HG03575 (cell line): ENCODE results near the gene RESF1.

Experiments used
- ATAC-seq: cut with Tn5 transposase; IDR thresholded peaks from one replicate; pipeline ENCODE4 v1.9.1; 2021; ENCODE audit not compliant: unreplicated experiment, insufficient number of reproducible peaks, low FRiP score; ENCODE audit errors: extremely low read depth

RESF1 gene

DNA sequence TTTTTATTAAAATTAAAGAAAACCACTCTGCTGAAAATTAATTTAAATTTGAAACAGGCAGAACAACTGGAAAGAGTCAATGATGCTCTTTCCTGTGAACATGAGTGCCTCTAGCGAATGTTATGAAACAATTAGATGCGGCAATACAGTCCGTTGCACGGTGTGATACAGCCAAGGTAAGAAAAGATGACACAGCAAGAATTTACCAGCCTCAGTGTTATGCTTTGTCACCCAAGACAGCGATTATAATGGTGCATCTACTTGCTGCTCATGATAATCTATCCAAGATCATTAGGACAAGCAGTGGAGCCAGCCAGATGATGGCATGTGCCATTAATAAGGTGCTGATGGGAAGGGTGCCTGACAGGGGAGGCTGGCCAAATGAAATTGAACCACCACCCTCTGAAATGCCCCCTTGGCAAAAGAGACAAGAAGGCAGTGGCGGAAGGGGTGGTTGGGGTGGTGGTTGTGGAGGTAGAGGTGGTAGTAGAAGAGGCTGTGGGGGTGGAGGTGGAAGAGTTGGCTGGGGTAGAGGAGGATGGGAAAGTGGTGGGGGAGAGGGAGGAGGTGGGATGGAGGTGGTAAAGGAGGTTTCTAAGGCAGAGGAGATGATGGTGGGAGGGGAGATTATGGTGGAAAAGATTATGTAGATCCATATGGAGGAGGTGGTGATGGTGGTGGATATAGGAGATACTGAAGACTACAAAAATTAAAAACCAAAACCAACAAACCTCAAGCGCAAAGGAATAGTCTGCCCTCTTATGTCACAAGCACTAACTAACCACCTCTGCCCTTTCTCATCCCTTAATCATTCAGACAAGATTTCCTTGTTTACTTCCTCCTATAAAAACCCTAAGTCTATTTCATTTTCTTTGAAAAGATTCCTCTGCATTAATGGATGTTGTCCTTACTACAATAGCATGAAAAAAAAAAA, 4.0 kb upstream of the RESF1 start:
- ATAC-seq = no peak

DNA sequence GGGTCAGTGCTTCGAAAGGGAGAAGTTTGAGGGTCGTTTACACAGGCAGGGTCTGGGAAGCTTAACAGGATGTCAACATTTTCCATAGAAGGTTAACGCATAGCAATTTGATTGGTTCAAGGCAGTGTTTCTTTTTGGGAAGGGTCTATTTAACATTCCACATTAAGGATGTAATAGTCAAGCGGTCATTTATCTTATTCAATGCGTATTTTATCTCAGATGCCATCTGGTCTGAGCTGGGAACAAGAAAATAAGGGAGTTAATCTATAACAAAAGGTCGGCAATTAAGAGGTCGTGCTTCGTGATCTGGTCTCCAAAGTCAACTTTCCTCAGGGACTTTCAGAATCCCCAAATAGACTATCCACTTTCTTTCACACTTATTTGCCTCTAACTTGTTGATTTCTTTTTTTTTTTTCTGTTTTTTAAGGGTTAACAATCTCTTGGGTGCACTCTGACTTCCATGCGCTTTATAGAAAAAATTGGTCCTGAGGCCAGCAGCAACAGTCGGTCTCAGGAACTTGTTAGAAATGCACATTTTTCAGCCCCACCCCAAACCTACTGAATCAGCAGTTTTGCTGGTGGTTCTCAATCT, 550 bp upstream of the RESF1 start:
- no peak for ATAC-seq

DNA sequence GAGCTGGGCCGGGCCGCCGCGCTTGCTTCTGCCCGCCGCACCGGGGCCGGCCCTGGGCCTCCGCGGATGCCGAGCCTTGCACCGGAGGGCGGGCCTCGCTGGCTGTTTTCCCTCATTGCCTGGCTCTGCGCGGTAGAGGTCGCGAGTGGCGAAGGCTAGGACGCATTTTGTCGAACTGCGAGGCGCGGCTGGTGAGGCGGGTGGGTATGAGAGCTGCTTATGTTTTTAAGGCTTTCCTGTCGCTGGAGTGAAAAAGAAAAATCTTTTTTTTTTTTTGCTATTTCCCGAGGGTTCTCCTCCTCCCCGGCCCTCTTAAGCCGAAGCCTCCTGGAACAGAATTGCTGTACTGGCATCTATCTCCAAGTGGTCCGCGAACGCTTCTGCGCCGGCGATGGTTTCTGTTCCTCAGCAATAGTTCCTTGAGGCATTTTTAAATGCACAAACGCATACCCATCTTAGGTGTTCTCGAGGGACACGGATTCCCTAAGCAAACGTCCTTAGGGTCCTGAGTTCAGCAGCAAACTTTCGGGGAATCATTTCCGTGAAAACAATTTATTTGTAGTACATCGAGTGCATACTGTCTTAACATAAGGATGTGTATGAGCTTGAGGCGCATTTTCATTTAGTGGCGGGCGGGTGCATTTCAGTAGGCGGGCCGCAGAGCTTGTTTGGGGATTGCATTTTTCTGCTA, 631 bp downstream of the RESF1 start:
- no peak for ATAC-seq

DNA sequence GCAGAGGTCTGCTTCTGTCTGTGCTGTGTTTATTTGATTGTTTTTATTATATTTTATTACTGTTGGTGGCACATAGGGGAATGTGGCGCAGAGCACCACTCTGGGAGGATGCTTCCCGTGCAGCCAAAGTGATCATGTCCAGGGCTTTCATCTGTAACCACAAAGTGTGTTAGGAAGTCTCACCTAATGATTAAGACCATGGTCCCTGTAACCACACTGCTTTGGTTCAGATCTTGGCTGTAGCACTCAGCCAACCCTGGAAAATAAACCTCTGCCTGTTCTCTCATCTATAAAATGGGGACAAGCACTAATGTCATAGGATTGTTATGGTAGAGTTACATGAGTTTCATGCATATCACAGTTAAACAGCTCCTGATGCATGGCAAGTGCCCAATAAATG, 1.9 kb downstream of the RESF1 start:
- ATAC-seq = no peak

DNA sequence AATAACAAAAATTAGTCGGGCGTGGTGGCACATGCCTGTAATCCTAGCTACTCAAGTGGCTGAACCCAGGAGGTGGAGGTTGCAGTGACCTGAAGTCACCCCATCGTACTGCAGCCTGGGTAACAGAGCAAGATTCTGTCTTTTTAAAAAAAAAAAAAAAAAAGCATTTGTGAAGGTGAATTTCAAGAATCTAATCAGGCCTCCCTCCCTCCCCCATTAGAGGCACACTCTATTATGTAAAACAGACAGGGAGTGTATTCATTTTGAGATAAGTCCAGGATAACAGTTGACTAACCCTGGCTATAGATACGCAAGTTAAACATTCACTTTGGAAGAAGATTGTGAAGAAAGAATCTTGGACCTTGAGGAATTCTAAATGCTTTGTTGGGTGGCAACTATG, 2.9 kb downstream of the RESF1 start:
- no peak for ATAC-seq

- no peak for ATAC-seq
Observed at GRCh38 chr12:31964280-31964679, 5.1 kb downstream of the RESF1 start.

DNA sequence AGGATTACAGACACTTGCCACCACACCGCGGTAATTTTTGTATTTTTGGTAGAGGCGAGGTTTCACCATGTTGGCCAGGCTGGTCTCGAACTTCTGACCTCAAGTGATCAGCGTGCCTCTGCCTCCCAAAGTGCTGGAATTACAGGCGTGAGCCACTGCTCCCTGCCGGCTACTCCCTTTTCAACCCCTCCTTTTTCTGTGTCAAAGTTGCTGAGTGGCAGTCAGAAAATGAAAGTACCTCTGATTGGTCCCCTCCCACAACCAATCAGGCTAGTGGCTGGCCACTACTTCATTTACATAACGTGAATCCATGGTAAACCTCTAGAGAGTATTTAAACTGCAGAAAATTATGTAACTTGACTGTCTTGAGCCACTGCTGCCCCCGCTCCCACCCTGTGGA, 5.9 kb downstream of the RESF1 start:
- no peak for ATAC-seq

DNA sequence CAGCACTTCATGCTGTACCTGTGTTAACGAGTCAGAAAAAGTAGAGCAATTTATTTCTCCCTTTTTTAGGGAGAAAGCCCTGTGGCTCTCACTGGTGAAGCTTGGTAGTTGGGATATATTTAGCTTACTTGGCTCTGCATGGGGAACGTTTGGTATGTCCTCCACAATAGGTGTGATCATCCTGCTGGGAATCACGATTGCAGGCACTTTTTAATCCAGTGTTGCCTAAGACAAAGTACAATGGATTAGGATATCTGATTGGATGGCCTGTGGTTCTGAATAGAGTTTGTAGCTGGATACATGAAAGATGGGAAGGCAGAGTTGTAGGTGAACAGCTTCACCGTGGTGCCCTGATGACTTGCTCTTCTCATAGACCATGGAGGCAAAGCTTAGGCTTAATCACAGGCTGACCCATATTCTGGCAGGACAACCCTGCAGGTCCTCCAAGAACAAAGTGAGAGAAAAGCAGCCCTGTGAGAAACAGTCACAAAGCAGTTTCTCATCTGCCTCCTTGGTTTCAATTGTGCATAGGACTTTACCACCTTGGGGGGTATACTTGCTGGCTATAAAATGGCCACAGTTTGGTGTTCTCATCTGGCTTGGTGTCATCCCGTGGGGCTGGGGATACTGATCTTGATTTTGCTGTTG, 7.5 kb downstream of the RESF1 start:
- ATAC-seq = no peak

DNA sequence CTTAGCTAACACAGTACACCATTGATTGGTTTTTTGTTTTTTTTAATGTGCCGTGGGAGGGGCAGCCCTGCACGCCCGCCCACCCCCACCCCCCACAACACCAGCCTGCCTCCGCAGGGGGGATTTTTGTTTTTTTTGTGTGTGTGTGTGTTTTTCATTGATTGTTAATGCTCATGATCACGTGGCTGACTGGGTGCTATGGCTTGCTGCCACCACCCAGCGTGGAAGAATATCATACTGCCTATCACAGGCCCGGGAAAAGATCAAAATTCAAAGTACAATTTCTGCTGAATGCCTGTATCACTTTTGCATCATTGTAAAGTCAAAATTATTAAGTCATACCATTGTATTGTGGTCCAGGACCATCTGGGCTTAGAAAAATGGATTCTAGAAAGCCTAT, 8.3 kb downstream of the RESF1 start:
- ATAC-seq = no peak

- ATAC-seq = no peak
Observed at GRCh38 chr12:31970199-31970598, 11.0 kb downstream of the RESF1 start.

DNA sequence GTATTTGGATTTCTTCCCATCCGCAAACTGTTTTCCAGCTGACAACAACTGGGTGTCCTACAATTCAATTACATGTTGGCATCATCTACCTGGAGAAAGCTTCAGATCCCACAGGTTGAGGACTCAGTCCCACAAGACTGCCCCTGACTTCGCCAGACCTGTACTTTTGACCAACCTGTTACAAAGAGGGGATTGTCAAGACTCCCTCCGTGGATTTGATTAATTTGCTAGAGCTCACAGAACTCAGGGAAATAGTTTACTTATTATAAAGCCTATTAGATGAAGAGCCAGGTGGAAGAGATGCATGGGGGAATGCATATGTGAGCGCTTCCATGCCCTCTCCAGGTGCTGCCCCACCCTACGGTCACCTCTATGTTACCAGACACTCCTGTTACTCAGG, 14.6 kb downstream of the RESF1 start:
- no peak for ATAC-seq

GRCh38 chr12:31974673-31975072, 15.5 kb downstream of the RESF1 start:
- no peak for ATAC-seq

DNA sequence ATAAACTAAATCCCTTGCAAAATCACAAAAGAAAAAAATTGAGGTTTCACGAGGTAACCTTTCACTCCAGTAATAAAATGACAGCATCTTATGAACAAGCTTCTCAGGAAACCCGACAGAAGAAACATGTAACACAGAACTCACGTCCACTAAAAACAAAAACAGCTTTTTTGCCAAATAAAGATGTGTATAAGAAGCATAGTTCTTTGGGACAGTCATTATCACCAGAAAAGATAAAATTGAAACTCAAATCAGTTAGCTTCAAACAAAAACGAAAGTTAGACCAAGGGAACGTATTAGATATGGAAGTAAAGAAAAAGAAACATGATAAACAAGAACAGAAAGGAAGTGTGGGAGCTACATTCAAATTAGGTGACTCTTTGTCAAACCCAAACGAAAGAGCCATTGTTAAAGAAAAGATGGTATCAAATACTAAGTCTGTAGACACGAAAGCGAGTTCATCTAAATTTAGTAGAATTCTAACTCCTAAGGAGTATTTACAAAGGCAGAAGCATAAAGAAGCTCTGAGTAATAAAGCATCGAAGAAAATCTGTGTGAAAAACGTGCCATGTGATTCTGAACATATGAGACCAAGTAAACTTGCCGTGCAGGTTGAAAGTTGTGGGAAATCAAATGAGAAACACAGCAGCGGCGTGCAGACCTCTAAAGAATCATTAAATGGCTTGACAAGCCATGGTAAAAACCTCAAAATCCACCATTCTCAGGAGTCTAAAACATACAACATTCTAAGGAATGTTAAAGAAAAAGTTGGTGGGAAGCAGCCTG, 25.8 kb downstream of the RESF1 start:
- no peak for ATAC-seq

GRCh38 chr12:31985832-31986231, 26.6 kb downstream of the RESF1 start:
- ATAC-seq = no peak

- ATAC-seq = no peak
Observed at GRCh38 chr12:31989571-31990362, 30.6 kb downstream of the RESF1 start.

GRCh38 chr12:31991146-31991545, 31.9 kb downstream of the RESF1 start:
- no peak for ATAC-seq

- no peak for ATAC-seq
Observed at GRCh38 chr12:31991815-31992214, 32.6 kb downstream of the RESF1 start.

DNA sequence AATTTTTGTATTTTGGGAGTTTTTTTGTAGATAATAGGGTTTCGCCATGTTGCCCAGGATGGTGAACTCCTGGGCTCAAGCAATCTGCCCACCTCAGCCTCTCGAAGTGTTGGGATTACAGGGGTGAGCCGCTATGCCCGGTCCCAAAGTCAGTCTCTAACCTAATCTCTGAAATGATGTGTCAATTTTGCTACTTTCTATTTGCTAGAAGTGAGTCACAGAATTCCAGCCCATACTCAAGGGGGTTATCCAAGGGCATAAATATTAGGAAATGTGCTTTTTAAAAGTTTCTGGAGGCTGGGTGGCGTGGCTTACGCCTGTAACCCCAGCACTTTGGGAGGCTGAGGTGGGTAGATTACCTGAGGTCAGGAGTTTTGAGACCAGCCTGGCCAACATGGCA, 40.5 kb downstream of the RESF1 start:
- no peak for ATAC-seq
